ENCODE results near the gene DNAJC7. TPM values are rescaled to one million over a fixed set of nuclear protein-coding genes. Genes with fewer than 3 reads are reported as not detected.

The DNAJC7 gene, protein sequence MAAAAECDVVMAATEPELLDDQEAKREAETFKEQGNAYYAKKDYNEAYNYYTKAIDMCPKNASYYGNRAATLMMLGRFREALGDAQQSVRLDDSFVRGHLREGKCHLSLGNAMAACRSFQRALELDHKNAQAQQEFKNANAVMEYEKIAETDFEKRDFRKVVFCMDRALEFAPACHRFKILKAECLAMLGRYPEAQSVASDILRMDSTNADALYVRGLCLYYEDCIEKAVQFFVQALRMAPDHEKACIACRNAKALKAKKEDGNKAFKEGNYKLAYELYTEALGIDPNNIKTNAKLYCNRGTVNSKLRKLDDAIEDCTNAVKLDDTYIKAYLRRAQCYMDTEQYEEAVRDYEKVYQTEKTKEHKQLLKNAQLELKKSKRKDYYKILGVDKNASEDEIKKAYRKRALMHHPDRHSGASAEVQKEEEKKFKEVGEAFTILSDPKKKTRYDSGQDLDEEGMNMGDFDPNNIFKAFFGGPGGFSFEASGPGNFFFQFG
- total RNA-seq: 10 to 100 TPM; 84.1 to 89.3 TPM
- 10 to 100 TPM; 66.2 to 81.8 TPM for polyA plus RNA-seq
- long read RNA-seq, donor 1, transcript DNAJC7-217 (1 exons, 1,762 nt): major isoform, 54 of 77 reads
- long read RNA-seq, donor 1, transcript DNAJC7-203 (14 exons, 2,022 nt): minor isoform, 14 of 77 reads
- long read RNA-seq, donor 1, partial matches to known transcripts: 8 of 77 reads
- long read RNA-seq, donor 1, other reads (novel, unspliced or antisense): 0 of 77 reads
- long read RNA-seq, donor 2, transcript DNAJC7-203 (14 exons, 2,022 nt): minor isoform, 9 of 52 reads
- long read RNA-seq, donor 2, transcript DNAJC7-217 (1 exons, 1,762 nt): major isoform, 33 of 52 reads
- long read RNA-seq, donor 2, partial matches to known transcripts: 10 of 52 reads
- long read RNA-seq, donor 2, other reads (novel, unspliced or antisense): 0 of 52 reads
- long read RNA-seq, donor 3, transcript DNAJC7-217 (1 exons, 1,762 nt): major isoform, 33 of 54 reads
- long read RNA-seq, donor 3, transcript DNAJC7-203 (14 exons, 2,022 nt): minor isoform, 5 of 54 reads
- long read RNA-seq, donor 3, partial matches to known transcripts: 16 of 54 reads
- long read RNA-seq, donor 3, other reads (novel, unspliced or antisense): 0 of 54 reads
- long read RNA-seq, donor 4, transcript DNAJC7-217 (1 exons, 1,762 nt): major isoform, 18 of 47 reads
- long read RNA-seq, donor 4, transcript DNAJC7-203 (14 exons, 2,022 nt): minor isoform, 6 of 47 reads
- long read RNA-seq, donor 4, partial matches to known transcripts: 13 of 47 reads
- long read RNA-seq, donor 4, other reads (novel, unspliced or antisense): 9 of 47 reads
- long read RNA-seq, donor 5, transcript DNAJC7-217 (1 exons, 1,762 nt): major isoform, 42 of 97 reads
- long read RNA-seq, donor 5, transcript DNAJC7-203 (14 exons, 2,022 nt): minor isoform, 11 of 97 reads
- long read RNA-seq, donor 5, partial matches to known transcripts: 40 of 97 reads
- long read RNA-seq, donor 5, other reads (novel, unspliced or antisense): 0 of 97 reads

DNA sequence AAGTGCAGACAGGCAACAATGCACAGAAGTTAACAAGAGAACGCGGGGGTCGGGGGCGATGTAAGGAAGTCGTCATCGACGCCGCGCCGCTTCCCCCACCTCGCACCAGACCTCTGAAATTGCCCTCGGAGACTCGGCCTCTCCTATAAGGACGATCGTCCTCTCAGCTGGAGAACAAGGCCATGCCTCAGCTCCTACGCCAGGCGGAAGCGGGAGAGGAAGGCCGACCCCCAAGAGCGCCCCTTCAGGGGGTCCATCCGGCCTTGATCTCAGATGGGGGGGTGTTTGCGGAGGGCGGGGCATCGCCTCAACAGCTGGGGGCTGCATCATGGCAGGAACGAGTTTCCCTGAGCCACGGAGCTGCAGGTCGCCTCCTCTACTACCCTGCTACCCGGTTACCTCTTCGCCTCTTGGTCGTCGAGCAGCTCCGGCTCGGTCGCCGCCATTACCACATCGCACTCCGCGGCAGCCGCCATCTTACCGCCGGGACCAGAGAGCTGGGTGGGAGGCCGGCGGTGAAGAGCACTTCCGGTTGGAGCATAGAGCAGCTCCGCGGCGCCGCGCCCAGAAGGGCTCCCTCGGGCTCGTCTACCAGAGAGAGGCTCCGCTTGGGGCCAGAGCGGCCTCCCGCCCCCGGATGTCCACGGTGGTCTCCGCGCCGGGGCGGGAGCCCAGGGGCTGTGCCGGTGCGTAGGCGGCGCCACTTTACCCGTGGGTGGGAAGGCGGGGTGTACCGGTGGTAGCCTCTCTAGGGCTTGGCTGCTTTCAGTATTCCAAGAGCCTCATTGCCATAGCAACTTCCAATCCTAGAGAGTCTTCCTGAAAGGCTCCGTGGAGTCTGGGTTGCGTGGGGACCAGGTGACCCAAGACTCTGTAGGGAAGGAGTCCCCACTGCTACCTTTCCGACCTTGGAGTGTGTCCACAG, at the start of gene DNAJC7:
Gene DNAJC7 (minus strand): TSS at position 499 of the 925 bp plus-strand sequence. CDS start 23 bp downstream, at position 476.
- Histone ChIP-seq H3K27ac (ENCODE audit: low read depth in 1 of 2, low read length in 1 of 2) (peak within 1 kb of the TSS; percentile 78 to 92), H3K36me3 (ENCODE audit: control insufficient read depth in 4 of 4, insufficient read depth in 4 of 4, low read length in 4 of 4) (peaks cover 0 to 9% (median 4%) of the 10 kb centered on the region in 4 donors), H3K9me3 (ENCODE audit: control insufficient read depth in 4 of 4, insufficient read depth in 3 of 4, low read length in 3 of 4) (no peaks in the 10 kb centered on the region), H3K4me1 (ENCODE audit: control insufficient read depth in 5 of 5, insufficient read depth in 5 of 5, low read length in 5 of 5) (peaks cover 0 to 30% (median 11%) of the 10 kb centered on the region in 5 donors), H3K9ac (ENCODE audit: insufficient read depth in 1 of 2, low read length in 2 of 2) (peak within 1 kb of the TSS; percentile 92 to 97), H3K4me3 (peak within 1 kb of the TSS; percentile 98), H3K27me3 (ENCODE audit: control insufficient read depth in 3 of 3, insufficient read depth in 3 of 3, low read length in 2 of 3) (no peaks in the 10 kb centered on the region)
- WGBS, 2 donors: 1% methylated on average over 67 to 70 of the region's 70 CpGs
- DNase-seq (peak; percentile 95 to 97 (median 95)), ATAC-seq (ENCODE audit: insufficient read depth, low FRiP score) (peak; percentile 94)
- TF ChIP-seq, protein P1, sequence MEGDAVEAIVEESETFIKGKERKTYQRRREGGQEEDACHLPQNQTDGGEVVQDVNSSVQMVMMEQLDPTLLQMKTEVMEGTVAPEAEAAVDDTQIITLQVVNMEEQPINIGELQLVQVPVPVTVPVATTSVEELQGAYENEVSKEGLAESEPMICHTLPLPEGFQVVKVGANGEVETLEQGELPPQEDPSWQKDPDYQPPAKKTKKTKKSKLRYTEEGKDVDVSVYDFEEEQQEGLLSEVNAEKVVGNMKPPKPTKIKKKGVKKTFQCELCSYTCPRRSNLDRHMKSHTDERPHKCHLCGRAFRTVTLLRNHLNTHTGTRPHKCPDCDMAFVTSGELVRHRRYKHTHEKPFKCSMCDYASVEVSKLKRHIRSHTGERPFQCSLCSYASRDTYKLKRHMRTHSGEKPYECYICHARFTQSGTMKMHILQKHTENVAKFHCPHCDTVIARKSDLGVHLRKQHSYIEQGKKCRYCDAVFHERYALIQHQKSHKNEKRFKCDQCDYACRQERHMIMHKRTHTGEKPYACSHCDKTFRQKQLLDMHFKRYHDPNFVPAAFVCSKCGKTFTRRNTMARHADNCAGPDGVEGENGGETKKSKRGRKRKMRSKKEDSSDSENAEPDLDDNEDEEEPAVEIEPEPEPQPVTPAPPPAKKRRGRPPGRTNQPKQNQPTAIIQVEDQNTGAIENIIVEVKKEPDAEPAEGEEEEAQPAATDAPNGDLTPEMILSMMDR (IDR thresholded peaks at IDR 0.05; ENCODE audit: control extremely low read depth, extremely low read depth): no peak

DNA sequence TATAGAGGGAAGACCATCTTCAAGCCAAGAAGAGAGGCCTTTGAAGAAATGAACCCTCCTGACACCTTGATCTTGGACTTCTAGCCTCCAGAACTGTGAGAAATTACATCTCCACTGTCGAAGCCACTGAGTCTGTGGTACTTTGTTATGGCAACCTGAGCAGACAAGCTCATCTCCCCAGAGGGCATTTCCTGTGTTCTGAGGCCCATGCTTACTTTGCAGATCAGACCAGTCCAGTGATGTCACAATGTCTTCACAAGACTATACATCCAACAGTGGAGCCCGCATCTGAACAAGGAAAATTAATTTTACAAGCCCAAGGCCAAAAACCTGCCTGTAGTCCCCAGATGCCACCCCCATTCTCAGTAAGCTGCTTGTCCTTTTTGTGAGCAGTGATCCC, 48.0 kb upstream of the DNAJC7 start:
- H3K9ac ChIP-seq (ENCODE audit: insufficient read depth in 1 of 2, low read length in 2 of 2): no peak overlapping the region
- no peaks in the 10 kb centered on the region for H3K36me3 ChIP-seq (ENCODE audit: control insufficient read depth in 4 of 4, insufficient read depth in 4 of 4, low read length in 4 of 4)
- no peak overlapping the region for H3K4me3 ChIP-seq
- TF ChIP-seq, protein P1 (IDR thresholded peaks at IDR 0.05; ENCODE audit: control extremely low read depth, extremely low read depth): no peak
- peaks cover 0 to 4% (median 0%) of the 10 kb centered on the region in 5 donors for H3K4me1 ChIP-seq (ENCODE audit: control insufficient read depth in 5 of 5, insufficient read depth in 5 of 5, low read length in 5 of 5)
- H3K27ac ChIP-seq (ENCODE audit: low read depth in 1 of 2, low read length in 1 of 2): no peak overlapping the region
- H3K9me3 ChIP-seq (ENCODE audit: control insufficient read depth in 4 of 4, insufficient read depth in 3 of 4, low read length in 3 of 4): no peaks in the 10 kb centered on the region
- no peaks in the 10 kb centered on the region for H3K27me3 ChIP-seq (ENCODE audit: control insufficient read depth in 3 of 3, insufficient read depth in 3 of 3, low read length in 2 of 3)
- 70 to 74% methylated on average over 2 of the region's 2 CpGs for WGBS, 2 donors
- DNase-seq (no peak), ATAC-seq (ENCODE audit: insufficient read depth, low FRiP score) (no peak)

DNA sequence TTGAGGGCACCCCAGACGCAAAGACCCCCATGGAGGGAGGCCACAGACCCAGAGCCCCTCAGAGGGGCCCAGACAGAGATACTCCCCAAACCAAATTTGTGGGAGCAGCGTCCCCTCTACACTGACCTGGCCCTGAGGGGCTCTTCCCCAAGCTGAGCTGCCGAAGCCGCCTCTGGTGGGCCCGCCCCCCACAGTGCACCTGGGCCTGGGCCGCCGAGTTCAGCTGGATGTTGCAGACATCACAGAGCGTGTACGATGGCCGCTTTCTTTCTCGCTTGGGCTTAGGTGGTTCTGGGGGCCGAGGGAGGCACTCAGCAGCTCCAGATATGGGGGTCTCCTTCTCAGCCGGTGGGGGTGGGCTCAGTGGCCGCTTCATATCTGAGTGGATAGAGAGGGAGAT, 45.4 kb upstream of the DNAJC7 start:
- peaks cover 0 to 4% (median 0%) of the 10 kb centered on the region in 5 donors for H3K4me1 ChIP-seq (ENCODE audit: control insufficient read depth in 5 of 5, insufficient read depth in 5 of 5, low read length in 5 of 5)
- H3K9me3 ChIP-seq (ENCODE audit: control insufficient read depth in 4 of 4, insufficient read depth in 3 of 4, low read length in 3 of 4): peaks cover 0 to 2% (median 0%) of the 10 kb centered on the region in 4 donors
- no peaks in the 10 kb centered on the region for H3K27me3 ChIP-seq (ENCODE audit: control insufficient read depth in 3 of 3, insufficient read depth in 3 of 3, low read length in 2 of 3)
- DNase-seq (no peak), ATAC-seq (ENCODE audit: insufficient read depth, low FRiP score) (no peak)
- TF ChIP-seq, protein P1 (IDR thresholded peaks at IDR 0.05; ENCODE audit: control extremely low read depth, extremely low read depth): no peak
- WGBS, 2 donors: 88 to 92% methylated on average over 14 of the region's 14 CpGs
- no peak overlapping the region for H3K4me3 ChIP-seq
- no peak overlapping the region for H3K9ac ChIP-seq (ENCODE audit: insufficient read depth in 1 of 2, low read length in 2 of 2)
- no peaks in the 10 kb centered on the region for H3K36me3 ChIP-seq (ENCODE audit: control insufficient read depth in 4 of 4, insufficient read depth in 4 of 4, low read length in 4 of 4)
- no peak overlapping the region for H3K27ac ChIP-seq (ENCODE audit: low read depth in 1 of 2, low read length in 1 of 2)

All from lung (tissue), 16 donors.